ENCODE data around the gene APBA2. TPM values are rescaled to one million over a fixed set of nuclear protein-coding genes. Genes with fewer than 3 reads are reported as not detected.

Gene APBA2
- total RNA-seq, 2 experiments from 2014 or later: 16.2 to 17.2 TPM

DNA sequence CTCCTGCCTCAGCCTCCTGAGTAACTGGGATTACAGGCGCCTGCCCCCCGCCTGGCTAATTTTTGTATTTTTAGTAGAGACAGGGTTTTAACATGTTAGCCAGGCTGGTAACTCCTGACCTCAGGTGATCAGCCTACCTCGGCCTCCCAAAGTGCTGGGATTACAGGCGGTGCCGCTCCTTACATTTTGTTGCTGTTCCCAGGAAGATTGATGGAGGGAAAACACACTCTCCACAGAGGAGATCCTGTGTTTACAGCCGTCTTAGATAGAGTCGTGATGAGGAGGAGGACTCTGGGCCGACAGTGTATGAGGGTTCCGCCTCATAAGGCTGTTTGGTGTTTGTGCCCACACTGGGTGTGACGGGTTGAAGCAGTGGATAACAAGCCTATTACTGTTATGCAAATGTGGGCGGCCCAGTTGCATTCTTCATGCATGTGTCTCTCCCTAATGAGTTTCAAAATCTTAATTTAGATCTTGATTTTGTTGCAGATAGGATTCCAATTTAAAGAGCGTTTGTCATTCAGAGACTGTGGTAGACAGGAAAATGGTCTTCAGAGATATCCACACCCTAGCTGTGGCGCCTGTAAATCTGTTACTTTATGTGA, 60.0 kb downstream of the APBA2 start:
- CTCF ChIA-PET: no interaction called here
- POLR2A ChIA-PET: no interaction called here

DNA sequence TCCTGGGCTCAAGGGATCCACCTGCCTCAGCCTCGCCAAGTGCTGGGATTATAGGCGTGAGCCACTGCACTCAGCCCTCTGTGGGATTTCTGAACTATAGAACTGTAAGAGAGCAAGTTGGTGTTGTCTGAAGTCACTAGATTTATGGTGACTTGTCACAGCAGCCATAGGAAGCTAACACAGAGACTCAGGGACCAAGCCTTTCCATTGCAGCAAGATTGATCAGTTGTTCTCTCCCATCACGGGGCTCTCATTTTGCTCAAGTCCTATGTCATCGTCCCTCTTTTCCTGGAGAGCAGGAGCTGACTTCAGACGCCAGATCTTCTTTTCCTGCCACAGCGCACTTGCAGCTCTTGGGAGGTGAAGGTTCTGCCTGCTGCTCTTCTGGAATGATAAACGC, 61.0 kb downstream of the APBA2 start:
- ChIA-PET POLR2A (no interaction called here), CTCF (no interaction called here)

DNA sequence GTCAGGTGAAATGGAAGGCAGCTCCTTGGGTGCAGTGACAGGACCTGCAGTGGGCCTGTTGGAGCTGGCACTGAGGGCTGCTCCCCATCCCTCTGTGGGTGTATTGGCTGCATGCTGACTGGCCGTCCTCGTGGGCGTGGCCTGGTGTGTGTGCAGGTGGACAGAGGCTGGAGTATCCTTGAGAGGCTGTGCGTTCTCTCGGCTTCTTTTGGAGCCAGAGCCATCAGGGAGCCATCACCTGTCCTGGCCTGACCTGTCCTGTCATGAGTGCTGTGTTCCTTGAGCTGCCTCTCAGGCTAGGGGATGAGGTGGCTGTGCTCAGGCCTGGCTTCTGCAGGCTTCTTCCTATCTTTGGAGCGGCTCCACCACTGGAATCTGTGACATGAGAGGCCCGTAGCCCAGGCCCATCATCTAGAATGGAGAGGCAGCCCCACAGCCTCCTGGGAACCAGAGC, 61.5 kb downstream of the APBA2 start:
- CTCF ChIA-PET: no interaction called here
- POLR2A ChIA-PET: no interaction called here

DNA sequence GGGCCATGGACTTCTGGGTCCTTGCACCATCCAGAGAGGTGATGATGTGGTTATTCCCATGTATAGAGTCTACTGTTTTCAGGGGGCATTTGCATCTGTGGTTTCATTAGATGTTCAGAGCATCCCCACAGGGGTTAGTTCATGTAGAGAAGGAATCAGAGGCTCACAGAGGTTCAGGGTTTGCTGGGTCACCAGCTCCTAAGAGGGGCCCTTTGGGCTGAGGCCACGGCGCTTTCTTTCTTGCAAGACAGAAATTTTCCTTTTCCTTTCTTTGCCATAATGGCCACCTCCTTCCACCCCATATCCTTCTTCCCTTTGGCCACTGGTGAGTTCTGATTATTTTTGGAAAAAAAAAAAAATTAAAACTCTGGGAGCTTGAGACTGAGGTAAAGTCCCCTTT, 62.3 kb downstream of the APBA2 start:
- CTCF ChIA-PET: interaction anchor here (0.6 to 1.3 kb wide), 3 partner anchors 10 to 67 kb away, joined by 3 to 4 read pairs (median 4); no protein-coding TSS in a partner anchor
- POLR2A ChIA-PET: no interaction called here

DNA sequence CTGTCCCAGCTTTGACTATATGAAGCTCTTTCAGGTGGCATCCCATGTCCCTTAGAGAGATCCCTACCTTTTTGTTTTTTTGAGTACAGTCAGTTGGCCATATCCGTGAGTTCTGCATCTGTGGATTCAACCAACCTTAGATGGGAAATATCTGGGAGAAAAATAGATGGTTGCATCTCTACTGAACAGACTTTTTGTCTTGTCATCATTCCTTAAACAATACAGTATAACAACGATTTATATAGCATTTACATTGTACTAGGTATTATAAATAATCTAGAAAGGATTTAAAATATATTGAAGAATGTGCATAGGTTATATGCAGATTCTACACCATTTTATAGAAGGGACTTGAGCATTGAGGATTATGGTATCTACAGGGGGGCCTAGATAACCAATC, 65.1 kb downstream of the APBA2 start:
- POLR2A ChIA-PET: no interaction called here
- CTCF ChIA-PET: interaction anchor here (0.6 to 1.2 kb wide), 2 partner anchors 11 to 159 kb away, joined by 3 to 5 read pairs; no protein-coding TSS in a partner anchor

DNA sequence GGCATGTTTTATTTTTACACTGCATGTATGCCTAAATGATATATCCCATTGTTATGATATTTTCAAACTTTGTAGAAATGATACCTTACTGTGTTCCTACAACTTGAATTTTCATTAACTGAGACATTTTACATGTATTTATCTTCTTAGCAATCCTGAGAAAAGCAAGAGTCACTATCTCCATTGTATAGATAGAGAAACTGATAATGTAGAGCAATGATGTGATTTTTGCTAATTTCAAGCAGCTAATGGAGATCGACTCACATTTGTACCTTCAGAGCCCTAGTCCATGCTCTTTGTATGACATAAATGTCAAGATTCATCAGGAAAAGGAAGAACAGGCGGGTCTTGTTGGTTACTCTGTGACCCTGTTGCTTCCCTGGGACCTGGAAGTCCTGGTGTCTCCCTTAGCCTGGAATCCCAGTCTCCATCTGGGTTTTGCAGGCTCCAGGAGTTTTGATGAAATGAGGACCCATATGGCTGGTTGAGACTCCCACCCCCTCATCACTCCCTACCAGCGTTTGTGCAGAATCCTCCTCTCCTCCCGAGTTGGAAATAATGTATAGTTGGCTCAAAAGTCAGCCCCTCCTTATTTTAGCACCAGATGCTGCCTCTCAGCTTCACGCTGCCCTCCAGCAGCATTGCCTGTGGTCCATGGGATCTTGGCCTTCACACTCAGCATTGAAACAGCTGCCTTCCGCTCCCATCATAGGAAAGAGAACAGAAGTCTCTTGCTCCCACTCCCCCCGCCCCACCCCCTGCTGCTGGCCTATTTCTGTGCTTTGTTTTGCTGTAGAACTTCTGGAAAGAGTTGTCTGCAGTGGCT, 67.1 kb downstream of the APBA2 start:
- CTCF ChIA-PET: no interaction called here
- POLR2A ChIA-PET: no interaction called here

DNA sequence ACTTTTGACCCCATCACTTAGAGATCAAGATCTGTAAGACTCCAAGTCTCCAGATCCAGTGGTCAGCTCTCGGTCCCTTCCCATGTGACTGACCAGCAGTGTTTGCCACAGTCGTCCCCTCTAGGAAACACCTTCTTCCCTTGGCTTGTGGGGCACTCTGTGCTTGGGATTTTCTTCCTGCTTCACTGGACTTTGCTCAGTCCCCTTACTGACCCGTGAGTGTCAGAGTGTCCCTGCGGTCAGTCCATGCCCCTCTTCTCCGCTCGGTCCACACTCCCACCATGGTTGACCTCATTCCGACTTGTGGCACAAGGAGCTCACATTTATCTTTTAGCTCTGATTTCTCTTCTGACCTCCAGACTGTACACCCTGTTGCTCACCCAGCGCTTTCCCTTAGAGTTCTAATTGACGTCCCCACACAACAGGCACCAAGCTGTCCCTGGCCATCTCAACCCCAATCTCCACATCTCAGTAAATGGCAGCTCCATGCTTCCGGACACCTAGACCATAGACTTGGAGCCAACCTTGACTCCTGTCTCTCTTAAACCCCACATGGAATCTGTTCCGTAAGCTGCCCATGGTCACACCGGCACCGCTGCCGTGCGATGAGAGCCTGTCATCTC, 67.9 kb downstream of the APBA2 start:
- POLR2A ChIA-PET: no interaction called here
- CTCF ChIA-PET: no interaction called here

DNA sequence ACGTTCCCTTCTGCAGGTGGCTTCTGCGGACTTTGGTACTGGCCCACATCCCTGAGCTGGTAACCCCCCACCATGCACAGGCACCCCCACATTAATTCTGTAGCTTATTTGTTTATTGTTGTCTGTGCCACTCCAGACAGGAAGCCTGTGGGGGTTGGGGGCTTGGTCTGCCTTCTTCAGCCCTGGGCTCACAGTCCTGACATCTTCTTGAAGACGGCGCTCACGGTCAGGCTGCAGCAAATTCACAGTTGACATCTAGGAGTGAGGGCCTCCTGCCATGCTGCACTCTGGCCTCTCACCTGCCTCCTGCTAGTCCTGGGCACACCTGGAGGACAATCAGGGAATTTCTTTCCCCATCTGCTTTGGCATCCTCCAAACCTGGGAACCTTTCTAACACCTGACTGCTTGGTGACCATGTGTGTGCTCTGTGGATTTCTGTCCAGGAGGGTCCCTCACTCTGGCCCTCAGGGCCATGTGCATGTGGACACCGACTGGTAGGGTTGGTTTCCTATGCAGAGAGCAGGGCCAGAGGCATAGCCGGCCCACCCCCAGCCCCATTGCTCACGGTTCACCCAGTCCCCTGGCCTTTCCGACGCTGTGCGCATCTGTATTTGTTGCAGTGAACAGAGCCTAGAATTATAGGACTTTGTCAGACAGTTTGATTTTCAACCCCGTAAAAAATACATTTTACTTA, 68.8 kb downstream of the APBA2 start:
- CTCF ChIA-PET: no interaction called here
- POLR2A ChIA-PET: no interaction called here

DNA sequence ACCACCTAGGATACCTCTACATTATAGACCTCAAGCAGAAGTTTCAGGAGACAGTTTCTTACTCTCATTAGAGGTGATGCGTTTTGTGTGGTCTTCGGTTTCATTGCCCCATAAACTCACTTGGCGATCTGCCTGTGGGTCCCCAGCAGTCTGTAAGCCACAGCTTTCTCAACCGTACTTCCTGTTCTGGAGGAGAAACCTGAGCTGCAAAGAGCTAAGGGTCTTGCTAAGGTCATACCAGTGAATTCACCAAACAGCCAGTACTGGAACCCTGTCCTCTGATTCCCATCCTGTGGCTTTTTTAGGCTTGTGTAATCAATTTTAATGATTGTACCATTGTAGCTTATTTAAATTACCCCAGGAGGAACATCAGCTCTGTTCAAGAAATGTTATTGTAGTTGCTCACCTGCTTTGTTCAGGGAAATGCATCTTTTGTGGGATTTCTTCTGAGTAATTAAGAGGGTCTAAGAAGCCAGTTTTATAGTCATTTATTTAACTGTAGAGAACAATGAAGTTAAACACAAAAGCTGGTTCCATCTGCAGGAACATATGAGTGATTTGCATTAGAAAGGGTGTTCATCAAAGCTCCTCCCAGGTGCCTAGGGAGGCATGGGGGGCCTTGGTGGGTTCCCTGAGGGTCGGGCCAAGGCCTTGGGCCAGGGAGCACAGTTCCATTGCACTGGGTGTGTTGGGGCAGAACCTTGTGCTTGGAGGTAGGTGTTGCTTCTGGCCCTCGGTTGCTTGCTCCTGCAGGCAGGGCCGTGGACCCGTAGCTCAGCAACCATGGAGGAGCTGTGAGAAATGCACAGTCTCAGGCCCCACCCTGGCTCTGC, 69.6 kb downstream of the APBA2 start:
- POLR2A ChIA-PET: no interaction called here

DNA sequence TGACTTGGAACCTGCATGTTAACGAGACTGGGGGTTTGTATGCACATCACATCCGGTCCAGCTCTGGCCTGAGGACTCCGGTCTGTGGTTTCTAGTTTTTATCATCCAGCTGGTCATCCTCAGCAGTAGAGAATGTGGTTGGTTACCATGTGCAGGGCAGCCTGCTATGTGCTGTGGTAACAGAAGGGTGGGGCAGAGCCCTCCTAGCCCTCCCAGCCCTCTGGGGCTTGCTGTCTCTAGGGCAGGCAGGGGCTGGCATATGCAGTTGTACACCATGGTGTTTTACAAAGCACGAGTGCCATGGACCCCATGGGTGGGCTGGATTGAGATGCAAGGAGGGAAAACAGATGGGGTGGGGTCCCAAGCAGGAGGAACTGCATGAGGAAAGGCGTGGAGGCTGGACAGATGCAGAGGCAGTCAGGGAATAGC, 70.2 kb downstream of the APBA2 start:
- ChIA-PET CTCF (interaction anchor here (0.6 kb wide), 1 partner anchor 433 kb away, joined by 3 read pairs; no protein-coding TSS in a partner anchor), POLR2A (interaction anchor here (0.6 kb wide), 1 partner anchor 66 kb away, joined by 3 read pairs; no protein-coding TSS in a partner anchor)

More for the DNA sequence above, 69.6 kb downstream of the APBA2 start:
- CTCF ChIA-PET: no interaction called here

DNA sequence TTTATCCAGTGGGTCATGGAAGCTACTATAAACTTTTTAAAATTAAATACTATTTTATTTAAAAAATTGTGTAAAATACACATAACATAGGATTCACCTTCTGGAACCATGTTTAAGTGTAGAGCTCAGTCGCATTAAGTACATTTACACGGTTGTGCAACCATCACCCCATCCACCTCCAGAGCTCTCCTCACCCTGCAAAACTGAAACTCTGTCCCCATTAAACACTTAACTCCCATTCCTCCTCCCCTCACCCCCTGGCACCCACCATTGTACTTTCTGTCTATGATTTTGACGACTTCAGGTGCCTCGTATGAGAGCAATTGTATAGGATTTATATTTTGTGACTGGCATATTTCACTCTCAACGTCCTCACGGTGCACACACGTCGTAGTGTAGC, 70.7 kb downstream of the APBA2 start:
- ChIA-PET POLR2A (interaction anchor here (0.6 kb wide), 1 partner anchor 67 kb away, joined by 3 read pairs; no protein-coding TSS in a partner anchor), CTCF (interaction anchor here (0.6 kb wide), 1 partner anchor 433 kb away, joined by 3 read pairs; no protein-coding TSS in a partner anchor)

DNA sequence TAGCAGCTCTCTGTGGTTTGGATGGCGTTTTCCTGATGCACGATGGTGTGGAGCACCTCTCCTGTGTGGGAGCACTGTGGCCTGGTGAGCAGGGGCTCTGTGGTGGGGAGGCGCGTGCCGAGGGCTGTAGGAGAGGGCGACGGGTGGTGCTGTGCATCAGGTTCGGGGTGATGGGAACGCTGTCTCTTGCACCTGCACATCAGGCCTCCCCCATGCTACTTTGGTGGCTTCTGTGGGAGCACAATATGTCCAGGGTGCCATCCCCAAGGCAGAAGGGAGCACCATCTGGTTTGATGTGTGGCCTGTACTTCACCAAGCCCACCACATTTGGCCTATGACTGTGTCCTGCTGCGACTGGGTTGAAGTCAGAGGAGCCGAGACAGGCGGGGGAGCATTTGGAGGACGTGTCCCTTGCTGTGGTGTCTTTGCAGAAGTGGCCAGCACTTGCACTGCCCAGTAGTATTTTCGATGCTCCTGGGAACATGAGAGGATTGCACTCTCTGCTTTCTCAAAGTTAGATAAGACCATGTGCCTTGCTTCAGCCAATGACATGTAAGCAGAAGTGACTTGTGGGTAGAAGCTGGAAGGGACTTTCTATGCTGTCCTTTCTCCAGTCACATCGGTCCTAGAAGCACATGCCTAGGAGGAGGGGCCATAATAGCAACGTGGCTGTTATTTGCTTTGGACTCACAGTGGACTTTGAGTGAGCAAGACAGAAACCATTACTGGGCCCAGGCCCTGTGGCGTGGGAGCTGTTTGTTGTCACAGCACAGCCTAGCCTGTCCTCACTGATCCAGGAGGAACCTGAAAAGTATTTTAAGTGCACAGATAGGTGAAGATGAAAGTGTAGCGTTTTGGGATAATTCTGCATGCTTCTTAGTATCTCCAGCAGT, 72.1 kb downstream of the APBA2 start:
- ChIA-PET POLR2A (no interaction called here), CTCF (no interaction called here)

DNA sequence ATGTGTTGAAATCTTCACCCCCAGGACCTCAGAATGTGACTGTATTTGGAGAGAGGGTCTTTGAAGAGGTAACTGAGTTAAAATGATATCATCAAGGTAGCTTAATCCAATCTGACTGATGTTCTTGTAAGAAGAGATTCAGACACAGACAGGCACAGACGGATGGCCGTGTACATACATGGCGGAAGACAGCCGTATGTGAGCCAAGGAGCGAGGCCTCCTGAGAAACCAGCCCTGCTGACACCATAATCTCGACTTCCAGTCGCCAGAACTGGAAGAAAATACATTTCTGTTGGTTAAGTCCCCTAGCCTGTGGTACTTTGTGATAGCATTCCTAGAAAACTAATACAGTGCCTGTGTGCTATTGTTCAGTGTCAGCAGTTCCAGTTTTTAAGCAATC, 73.6 kb downstream of the APBA2 start:
- POLR2A ChIA-PET: no interaction called here
- CTCF ChIA-PET: no interaction called here

DNA sequence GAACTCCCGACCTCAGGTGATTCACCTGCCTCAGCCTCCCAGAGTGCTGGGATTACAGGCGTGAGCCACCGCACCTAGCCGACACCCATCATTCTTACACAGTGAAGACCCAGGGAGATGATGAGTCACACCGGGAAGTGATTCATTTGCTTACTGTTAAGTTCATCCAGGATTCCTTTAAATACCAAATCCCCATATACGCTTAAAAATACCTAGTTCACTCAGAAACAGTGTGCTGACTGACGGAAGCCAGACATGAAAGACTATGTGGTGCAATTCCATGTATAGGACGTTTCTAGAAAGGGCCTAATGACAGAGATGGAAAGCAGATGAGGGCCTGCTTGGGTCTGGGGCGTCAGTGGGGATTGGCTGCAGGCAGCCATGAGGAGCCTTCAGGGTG, 75.2 kb downstream of the APBA2 start:
- POLR2A ChIA-PET: no interaction called here
- CTCF ChIA-PET: no interaction called here

DNA sequence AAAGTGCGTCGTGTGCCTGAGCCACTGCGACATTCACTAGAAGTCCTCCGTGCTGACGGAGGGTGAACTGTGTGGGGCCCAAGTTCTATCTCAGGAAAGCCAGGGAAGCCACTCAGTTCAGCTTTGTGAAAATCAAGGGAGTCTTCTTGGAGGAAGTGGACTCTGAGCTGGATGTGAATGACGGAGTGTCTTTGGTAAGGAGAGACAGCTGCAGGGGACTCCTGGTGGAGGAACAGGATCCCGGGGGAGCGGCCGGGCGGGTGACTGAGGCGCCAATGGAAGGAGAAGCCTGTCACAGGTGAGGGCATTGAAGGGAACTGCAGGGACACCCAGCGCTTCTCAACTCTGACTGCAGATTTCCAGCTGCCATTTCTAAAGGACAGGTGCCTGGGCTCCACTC, 75.6 kb downstream of the APBA2 start:
- CTCF ChIA-PET: interaction anchor here (0.8 kb wide), 1 partner anchor 10 kb away, joined by 3 read pairs; no protein-coding TSS in a partner anchor
- POLR2A ChIA-PET: no interaction called here

DNA sequence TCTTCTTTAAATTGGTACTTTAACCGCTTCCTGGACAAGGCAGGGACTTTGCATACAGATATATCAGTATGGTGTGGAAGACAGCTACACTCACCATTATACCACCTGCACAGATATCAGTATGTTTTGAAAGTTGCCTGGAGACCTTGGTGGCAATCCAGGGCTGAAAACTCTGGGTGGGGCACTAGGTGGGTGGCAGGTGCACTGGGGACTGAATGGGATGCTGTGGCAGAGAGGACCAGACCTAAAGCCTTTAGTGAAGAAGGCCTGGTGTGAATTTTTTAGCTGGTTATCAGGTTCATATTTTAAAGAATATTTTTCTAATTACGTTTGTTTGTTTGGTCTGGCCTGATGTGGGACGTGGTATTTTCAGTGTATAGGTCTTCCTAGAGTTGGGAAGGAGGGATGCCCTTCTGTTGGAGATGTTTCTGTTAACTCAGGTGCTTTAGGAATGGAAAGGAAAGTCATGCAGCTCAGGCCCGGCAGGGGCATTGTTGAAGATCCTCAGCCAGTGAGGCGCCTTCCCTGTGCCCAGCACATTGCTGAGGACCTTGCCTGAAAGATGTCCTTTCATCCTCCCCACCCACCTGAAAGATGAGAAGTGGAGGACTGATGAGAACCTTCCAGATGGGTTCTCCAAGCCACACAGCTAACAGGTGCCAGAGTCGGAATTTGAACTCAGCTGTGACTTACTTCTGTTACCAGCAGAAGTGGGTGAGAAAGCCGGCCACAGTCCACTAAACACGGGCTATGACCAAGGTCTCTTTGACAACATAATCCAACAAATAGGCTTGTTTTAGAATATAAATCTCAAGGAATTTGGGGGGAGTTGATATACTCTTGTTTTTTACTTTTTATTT, 77.3 kb downstream of the APBA2 start:
- ChIA-PET POLR2A (no interaction called here), CTCF (no interaction called here)

DNA sequence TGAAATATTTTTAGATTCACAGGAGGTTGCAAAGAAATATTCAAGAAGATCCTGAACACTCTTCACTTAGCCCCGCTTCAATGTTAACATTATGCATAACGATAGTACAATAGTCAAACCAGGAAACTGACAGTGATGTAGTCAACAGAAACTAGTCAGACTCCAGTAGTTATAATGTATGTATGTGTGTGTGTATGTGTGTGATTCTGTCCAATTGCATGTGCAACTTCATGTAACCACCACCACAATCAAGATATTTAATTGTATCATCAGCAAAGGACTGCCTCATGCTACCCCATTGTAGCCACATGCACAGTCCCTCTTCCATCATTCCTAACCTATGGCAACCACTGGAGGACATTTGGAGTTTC, 77.9 kb downstream of the APBA2 start:
- CTCF ChIA-PET: interaction anchor here (0.7 kb wide), 1 partner anchor 299 kb away, joined by 3 read pairs; no protein-coding TSS in a partner anchor
- POLR2A ChIA-PET: no interaction called here
